Lung (tissue), 12 donors: Measurements from ENCODE around the gene ZCCHC10. TPM values are rescaled to one million over a fixed set of nuclear protein-coding genes. Genes with fewer than 3 reads are reported as not detected.

Experiments used
- ATAC-seq: fragments of 200-7000 bp; cut with Tn5 transposase; one replicate; pipeline ENCODE4 v1.9.1; 2020; ENCODE audit warnings: moderate number of reproducible peaks; ENCODE audit not compliant: insufficient read depth, low FRiP score
- DNase-seq, 3 donors: peaks; one replicate each; pipeline ENCODE4 v3.0.0-alpha.2; 2013 to 2017
- H3K27ac ChIP-seq, 2 donors: one replicate each; pipeline ENCODE4 v1.5.1; 2013; ENCODE audit warnings: mild to moderate bottlenecking in 2 of 2, moderate library complexity in 2 of 2, control low read depth in 1 of 2, inconsistent platforms in 1 of 2, low read depth in 1 of 2, low read length in 1 of 2
- H3K27me3 ChIP-seq, 3 donors: one replicate each; pipeline ENCODE4 v1.5.1; 2013; ENCODE audit warnings: low read length in 2 of 3; ENCODE audit not compliant: control insufficient read depth in 3 of 3, insufficient read depth in 3 of 3
- H3K36me3 ChIP-seq, 4 donors: one replicate each; pipeline ENCODE4 v1.5.1; 2013; ENCODE audit warnings: low read length in 4 of 4, mild to moderate bottlenecking in 1 of 4, moderate library complexity in 1 of 4; ENCODE audit not compliant: control insufficient read depth in 4 of 4, insufficient read depth in 4 of 4
- H3K4me1 ChIP-seq, 5 donors: one replicate each; pipeline ENCODE4 v1.5.1; 2013; ENCODE audit warnings: low read length in 5 of 5, mild to moderate bottlenecking in 2 of 5, moderate library complexity in 1 of 5; ENCODE audit not compliant: control insufficient read depth in 5 of 5, insufficient read depth in 5 of 5
- H3K4me3 ChIP-seq: one replicate; pipeline ENCODE4 v1.5.1; 2013; ENCODE audit warnings: mild to moderate bottlenecking, control low read depth, moderate library complexity
- H3K9ac ChIP-seq, 2 donors: one replicate each; pipeline ENCODE4 v1.5.1; 2013; ENCODE audit warnings: low read length in 2 of 2, control low read depth in 1 of 2; ENCODE audit not compliant: insufficient read depth in 1 of 2
- H3K9me3 ChIP-seq, 4 donors: one replicate each; pipeline ENCODE4 v1.5.1; 2013; ENCODE audit warnings: low read length in 3 of 4, mild to moderate bottlenecking in 1 of 4, moderate library complexity in 1 of 4; ENCODE audit not compliant: control insufficient read depth in 4 of 4, insufficient read depth in 3 of 4
- CTCF ChIP-seq: IDR thresholded peaks from 2 replicates; pipeline ENCODE4 v1.5.1; 2012; ENCODE audit warnings: mild to moderate bottlenecking; ENCODE audit errors: control extremely low read depth, extremely low read depth
- whole genome bisulfite sequencing, 2 donors: extraction: QIAGEN DNeasy Blood & Tissue Kit; methylation state at CpG; one replicate each; pipeline ENCODE4 v1.1.7; 2013; 5-methylcytosine and 5-hydroxymethylcytosine counted together
- polyA plus RNA-seq, 2 donors: library from polyadenylated mRNA; stranded (reverse); fragments of 200-250 nt; gene quantifications; one replicate each; pipeline ENCODE4 v1.2.1, GENCODE V29; 2013
- total RNA-seq, 2 donors: library from RNA; depleted of rRNA in 1 of 2; stranded (reverse); fragments of >200 nt in 1 of 2; gene quantifications; one replicate each; pipeline ENCODE4 v1.2.1, GENCODE V29; 2014 to 2021
- donor health status: control.
- donor health status: control.
- donor health status: Bipolar disorder and iron deficiency.
- donor health status: healthy.
- donor health status: DM: yes; HTN: yes; CAD: no.

The ZCCHC10 gene
- total and polyA plus RNA-seq, 4 donors = 15.3 to 31.3 (median 24.8) TPM

- DNase-seq (no peak), ATAC-seq (no peak)
- Histone ChIP-seq H3K9ac (no peak overlapping the region), H3K36me3 (peaks cover 0 to 11% (median 1%) of the 10 kb centered on the region in 4 donors), H3K27ac (peak overlapping the region in 1 of 2 donors; percentile 14), H3K4me3 (no peak overlapping the region), H3K27me3 (no peaks in the 10 kb centered on the region), H3K9me3 (no peaks in the 10 kb centered on the region), H3K4me1 (peaks cover 0 to 14% (median 3%) of the 10 kb centered on the region in 5 donors)
- WGBS, 2 donors = 76 to 88% methylated on average over 2 of the region's 2 CpGs
- no peak for TF ChIP-seq CTCF
Observed at GRCh38 chr5:132952829-132953228, 73.5 kb downstream of the ZCCHC10 start.

- Histone ChIP-seq H3K27me3 (no peaks in the 10 kb centered on the region), H3K4me3 (no peak overlapping the region), H3K36me3 (peaks cover 0 to 9% (median 1%) of the 10 kb centered on the region in 4 donors), H3K9ac (no peak overlapping the region), H3K9me3 (no peaks in the 10 kb centered on the region), H3K4me1 (peaks cover 0 to 14% (median 5%) of the 10 kb centered on the region in 5 donors), H3K27ac (no peak overlapping the region)
- WGBS, 2 donors = 83 to 90% methylated on average over 2 of the region's 2 CpGs
- ATAC-seq (no peak), DNase-seq (no peak)
- TF ChIP-seq CTCF = no peak
Observed at GRCh38 chr5:132951897-132952296, 74.5 kb downstream of the ZCCHC10 start.

- H3K36me3 ChIP-seq = peaks cover 0 to 4% (median 0%) of the 10 kb centered on the region in 4 donors
- no peaks in the 10 kb centered on the region for H3K27me3 ChIP-seq
- H3K4me1 ChIP-seq = peaks cover 0 to 13% (median 5%) of the 10 kb centered on the region in 5 donors
- no peak overlapping the region for H3K27ac ChIP-seq
- H3K4me3 ChIP-seq = no peak overlapping the region
- ATAC-seq (no peak), DNase-seq (peak in 2 of 3 donors; percentile 33 to 53)
- WGBS, 2 donors = 97 to 100% methylated on average over 2 of the region's 2 CpGs
- no peak overlapping the region for H3K9ac ChIP-seq
- TF ChIP-seq CTCF = no peak
- H3K9me3 ChIP-seq = no peaks in the 10 kb centered on the region
Observed at GRCh38 chr5:132949136-132949535, 77.2 kb downstream of the ZCCHC10 start.

GRCh38 chr5:132947671-132948070, 78.7 kb downstream of the ZCCHC10 start:
- Histone ChIP-seq H3K9me3 (no peaks in the 10 kb centered on the region), H3K9ac (no peak overlapping the region), H3K27ac (no peak overlapping the region), H3K36me3 (peaks cover 0 to 4% (median under 1%) of the 10 kb centered on the region in 4 donors), H3K4me3 (no peak overlapping the region), H3K4me1 (peaks cover 0 to 14% (median 4%) of the 10 kb centered on the region in 5 donors), H3K27me3 (no peaks in the 10 kb centered on the region)
- 69 to 72% methylated on average over 2 of the region's 2 CpGs for WGBS, 2 donors
- DNase-seq = no peak
- TF ChIP-seq CTCF = no peak
- ATAC-seq = no peak
